Measurements from ENCODE around the gene TFG. TPM values are rescaled to one million over a fixed set of nuclear protein-coding genes. Genes with fewer than 3 reads are reported as not detected.

The TFG gene
- 71.9 and 72.6 TPM in 2 replicates for total RNA-seq

DNA sequence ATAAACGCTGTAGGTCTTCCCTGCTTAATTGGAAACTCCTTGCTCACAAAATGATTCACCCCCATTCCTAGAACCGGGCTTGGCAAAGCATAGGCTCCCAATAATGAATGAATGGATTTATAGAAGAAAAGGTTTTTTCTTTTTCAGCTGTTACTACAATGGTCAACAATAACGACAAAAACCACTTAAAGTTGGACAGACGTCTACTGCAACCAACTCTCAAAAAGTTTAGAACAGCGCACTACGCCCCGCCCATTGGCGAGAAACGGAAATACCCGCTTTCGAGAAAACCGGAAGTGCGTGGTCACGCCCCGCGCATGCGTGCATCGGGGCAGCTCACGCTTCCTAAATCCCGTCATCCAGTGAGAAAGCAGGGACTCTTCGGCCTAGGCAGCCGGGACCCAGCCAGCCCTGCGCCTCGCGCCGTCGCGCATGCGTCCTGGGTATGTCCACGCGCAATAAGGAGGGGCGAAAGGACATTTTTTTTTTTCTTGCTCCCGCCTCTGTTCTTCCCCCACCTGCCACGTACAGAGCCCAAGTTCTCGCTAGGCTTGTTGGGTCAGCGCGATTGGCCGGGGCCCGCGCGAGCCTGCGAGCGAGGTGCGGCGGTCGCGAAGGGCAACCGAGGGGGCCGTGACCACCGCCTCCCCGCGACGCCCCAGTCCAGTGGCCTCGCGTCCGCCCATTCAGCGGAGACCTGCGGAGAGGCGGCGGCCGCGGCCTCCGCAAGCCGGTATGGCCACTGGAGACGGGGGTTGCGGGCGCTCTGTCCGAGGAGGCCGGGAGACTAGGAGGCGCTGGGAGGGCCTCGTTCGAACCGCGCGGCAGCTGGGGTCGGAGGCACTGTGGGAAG, at the start of gene TFG:
Gene TFG (plus strand): TSS at position 506 of the 853 bp plus-strand sequence. CDS start 4,192 bp downstream, outside the sequence.

Other genes starting within 250 kb of the TFG start
- 27.1 and 33.6 TPM in 2 replicates for gene TMEM45A, start 216.9 kb upstream of the TFG start, total RNA-seq
- 52.7 TPM in 1 of 2 replicates, not detected in the other for gene ADGRG7, start 99.9 kb upstream of the TFG start, total RNA-seq